WI38 (cell line): ENCODE measurements around the gene CELF4.

Source experiments
- H3K4me3 ChIP-seq: 2 replicates; pipeline ENCODE4 v1.5.1; 2011; ENCODE audit warnings: low read depth, mild to moderate bottlenecking, control low read depth, low read length
- TF ChIP-seq, protein P1 (sequence below): IDR thresholded peaks from 2 replicates; pipeline ENCODE4 v1.5.1; 2012; ENCODE audit warnings: low read depth, mild to moderate bottlenecking, control low read depth, low read length

Gene CELF4

DNA sequence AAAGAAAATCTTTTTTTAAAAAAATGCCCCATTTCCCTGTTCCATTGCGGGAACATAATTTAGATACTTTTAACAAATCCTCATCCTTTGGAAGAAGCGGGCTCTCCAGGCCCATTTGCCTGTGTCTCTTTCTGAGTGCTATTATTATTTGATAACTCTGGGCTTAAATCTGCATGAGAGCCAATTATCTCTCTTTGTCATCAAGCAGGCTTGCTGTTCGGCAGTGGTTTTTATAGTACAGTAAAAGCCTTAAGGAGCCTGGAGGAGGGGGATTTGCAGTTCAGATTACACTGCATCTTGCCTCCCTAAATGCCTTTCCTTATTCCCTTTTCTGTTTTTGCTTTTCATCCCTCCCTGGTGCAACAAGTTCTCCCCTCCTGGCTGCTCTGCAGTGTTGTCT is 50.6 kb downstream of the CELF4 start:
- no peak overlapping the region for H3K4me3 ChIP-seq
- TF ChIP-seq, protein P1, sequence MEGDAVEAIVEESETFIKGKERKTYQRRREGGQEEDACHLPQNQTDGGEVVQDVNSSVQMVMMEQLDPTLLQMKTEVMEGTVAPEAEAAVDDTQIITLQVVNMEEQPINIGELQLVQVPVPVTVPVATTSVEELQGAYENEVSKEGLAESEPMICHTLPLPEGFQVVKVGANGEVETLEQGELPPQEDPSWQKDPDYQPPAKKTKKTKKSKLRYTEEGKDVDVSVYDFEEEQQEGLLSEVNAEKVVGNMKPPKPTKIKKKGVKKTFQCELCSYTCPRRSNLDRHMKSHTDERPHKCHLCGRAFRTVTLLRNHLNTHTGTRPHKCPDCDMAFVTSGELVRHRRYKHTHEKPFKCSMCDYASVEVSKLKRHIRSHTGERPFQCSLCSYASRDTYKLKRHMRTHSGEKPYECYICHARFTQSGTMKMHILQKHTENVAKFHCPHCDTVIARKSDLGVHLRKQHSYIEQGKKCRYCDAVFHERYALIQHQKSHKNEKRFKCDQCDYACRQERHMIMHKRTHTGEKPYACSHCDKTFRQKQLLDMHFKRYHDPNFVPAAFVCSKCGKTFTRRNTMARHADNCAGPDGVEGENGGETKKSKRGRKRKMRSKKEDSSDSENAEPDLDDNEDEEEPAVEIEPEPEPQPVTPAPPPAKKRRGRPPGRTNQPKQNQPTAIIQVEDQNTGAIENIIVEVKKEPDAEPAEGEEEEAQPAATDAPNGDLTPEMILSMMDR: no peak

DNA sequence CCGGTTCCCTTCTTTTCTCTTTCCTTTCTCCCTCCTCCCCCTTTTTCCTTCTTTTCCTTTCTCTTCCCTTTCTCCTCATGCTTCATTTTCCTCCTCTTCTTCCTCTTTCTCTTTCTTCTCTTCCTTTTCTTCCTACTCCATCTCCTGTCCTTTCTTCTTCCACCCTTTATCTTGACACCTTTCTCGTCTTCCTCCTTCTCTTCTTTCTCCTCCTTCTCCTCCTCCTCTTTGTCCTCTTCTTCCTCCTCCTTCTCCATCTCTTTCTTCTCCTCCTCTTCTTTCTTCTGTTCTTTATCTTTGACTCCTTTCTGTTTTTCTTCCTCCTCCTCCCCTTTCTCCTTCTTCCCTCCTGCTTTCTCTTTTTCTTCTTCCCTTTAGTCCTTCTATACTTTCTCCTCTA is 53.2 kb downstream of the CELF4 start:
- TF ChIP-seq, protein P1: no peak
- H3K4me3 ChIP-seq: no peak overlapping the region

DNA sequence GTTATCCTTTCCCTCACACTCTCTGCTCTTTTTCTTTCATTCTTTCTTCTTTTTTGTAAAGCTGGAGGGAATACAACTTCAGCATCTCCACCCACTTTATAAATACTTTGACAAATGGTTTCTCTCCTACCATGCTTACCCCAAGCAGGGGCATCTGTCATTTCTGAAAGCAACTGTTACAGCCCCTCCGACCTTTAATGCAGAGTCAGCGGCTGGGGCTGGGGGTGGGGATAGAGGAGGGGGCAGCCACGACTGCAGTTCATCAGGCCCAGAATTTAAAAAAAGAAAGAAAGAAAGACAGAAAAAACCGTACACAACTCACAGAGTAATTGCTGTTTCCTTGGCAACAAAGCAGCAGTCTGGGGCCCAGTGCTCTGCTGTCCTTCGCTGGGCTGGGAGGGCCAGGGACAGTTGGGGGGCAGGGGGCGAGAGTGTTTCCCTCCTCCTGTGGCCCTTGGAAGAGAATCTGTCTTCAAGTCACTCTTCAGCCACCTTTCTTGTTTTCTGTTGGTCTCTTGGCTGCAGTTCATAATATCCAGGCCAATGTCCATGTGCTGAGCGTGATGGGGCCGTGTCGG is 53.8 kb downstream of the CELF4 start:
- TF ChIP-seq, protein P1: no peak
- H3K4me3 ChIP-seq: no peak overlapping the region

DNA sequence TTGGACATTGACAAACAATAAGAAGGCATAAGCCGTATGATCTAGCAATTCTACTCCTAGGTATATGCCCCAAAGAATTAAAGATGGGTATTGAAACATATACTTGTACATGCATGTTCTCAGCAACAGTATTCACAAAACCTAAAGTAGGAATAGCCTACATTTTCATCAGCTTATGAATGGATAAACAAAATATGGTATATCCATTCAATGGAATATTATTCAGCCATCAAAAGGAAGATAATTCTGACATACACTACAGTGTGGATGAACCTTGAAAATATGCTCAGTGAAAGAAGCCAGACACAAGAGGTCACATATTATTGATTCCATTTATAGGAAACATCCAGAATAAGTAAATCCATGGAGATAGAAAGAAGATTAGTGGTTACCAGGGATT is 56.0 kb downstream of the CELF4 start:
- TF ChIP-seq, protein P1: no peak
- H3K4me3 ChIP-seq: no peak overlapping the region

DNA sequence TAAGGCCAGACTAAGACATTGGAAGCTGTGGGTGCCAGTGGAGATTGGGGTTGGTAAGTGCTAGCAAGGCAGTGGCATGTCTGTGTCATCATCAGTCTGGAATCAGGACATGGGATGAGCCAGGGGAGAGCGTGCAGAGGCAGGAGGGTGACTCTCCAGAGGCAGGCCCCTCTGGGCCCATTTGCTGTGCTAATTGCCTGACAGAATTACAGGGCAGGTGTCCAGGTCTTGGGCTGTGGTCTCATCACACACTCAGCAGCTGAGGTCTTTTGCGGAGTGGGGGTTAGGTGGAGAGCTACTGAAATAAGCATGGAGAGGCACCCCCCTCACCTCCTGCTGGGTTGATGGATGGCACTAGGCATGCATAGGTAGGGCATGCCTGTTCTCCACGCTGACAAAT is 57.4 kb downstream of the CELF4 start:
- TF ChIP-seq, protein P1: no peak
- no peak overlapping the region for H3K4me3 ChIP-seq

DNA sequence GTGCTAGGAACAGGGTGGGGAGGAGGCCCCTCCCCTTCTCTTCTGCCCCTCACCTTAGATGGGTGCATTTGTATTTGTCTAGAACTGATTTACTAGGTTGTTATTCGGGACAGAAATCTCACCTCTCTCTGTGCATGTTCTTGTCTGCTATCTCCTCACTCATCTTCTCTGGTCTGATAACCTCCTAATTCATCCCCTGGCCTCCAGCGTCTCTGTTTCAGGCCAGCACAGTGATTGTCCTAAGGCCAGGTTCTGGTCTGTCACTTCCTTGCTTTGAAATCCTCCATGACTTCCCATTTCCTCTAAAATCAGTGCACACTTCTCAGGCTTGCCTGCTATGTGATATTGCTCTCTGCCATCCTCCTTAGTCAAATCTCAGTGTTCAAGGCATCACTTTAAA is 58.4 kb downstream of the CELF4 start:
- TF ChIP-seq, protein P1: no peak
- no peak overlapping the region for H3K4me3 ChIP-seq

DNA sequence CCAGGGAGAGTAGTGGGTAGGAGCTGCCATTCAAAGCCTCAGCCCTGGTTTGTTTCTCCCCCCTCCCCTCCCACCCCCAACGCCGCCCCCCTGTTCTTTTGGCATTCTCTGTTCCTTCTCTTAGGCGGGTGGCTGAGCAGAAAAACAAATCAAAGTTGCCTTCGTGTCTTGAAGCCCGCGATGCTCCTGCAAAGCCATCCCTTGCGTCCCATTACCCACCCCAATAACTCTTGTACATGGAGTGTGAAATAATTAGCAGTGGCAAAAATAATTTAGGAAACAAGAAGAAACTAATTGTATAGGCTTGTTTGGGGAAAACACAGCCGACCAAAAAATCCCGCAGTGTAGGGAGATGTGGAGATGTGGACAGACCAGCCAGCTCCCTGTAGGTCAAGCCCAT is 59.6 kb downstream of the CELF4 start:
- H3K4me3 ChIP-seq: no peak overlapping the region
- TF ChIP-seq, protein P1: no peak
